ENCODE results near the gene INPP5A.

The INPP5A gene

GRCh38 chr10:132628966-132629900, 91.6 kb downstream of the INPP5A start:
- no peak for DNase-seq (ENCODE audit: low read depth in 2 of 2)

- no peak for DNase-seq (ENCODE audit: low read depth in 2 of 2)
Measured at GRCh38 chr10:132630156-132630555, 92.6 kb downstream of the INPP5A start.

GRCh38 chr10:132630666-132631337, 93.2 kb downstream of the INPP5A start:
- no peak for DNase-seq (ENCODE audit: low read depth in 2 of 2)

- no peak for DNase-seq (ENCODE audit: low read depth in 2 of 2)
Measured at GRCh38 chr10:132631338-132631735, 93.8 kb downstream of the INPP5A start.

- no peak for DNase-seq (ENCODE audit: low read depth in 2 of 2)
Measured at GRCh38 chr10:132632091-132632561, 94.5 kb downstream of the INPP5A start.

- DNase-seq (ENCODE audit: low read depth in 2 of 2): no peak
Measured at GRCh38 chr10:132632851-132633684, 95.5 kb downstream of the INPP5A start.

- no peak for DNase-seq (ENCODE audit: low read depth in 2 of 2)
Measured at GRCh38 chr10:132634241-132634946, 96.8 kb downstream of the INPP5A start.

GRCh38 chr10:132634947-132635271, 97.3 kb downstream of the INPP5A start:
- no peak for DNase-seq (ENCODE audit: low read depth in 2 of 2)

GRCh38 chr10:132636358-132636757, 98.8 kb downstream of the INPP5A start:
- no peak for DNase-seq (ENCODE audit: low read depth in 2 of 2)

- DNase-seq (ENCODE audit: low read depth in 2 of 2): no peak
Measured at GRCh38 chr10:132637477-132638129, 100.0 kb downstream of the INPP5A start.

GRCh38 chr10:132638130-132638515, 100.5 kb downstream of the INPP5A start:
- no peak for DNase-seq (ENCODE audit: low read depth in 2 of 2)

- DNase-seq (ENCODE audit: low read depth in 2 of 2): no peak
Measured at GRCh38 chr10:132639470-132639869, 101.9 kb downstream of the INPP5A start.

GRCh38 chr10:132640326-132641125, 102.9 kb downstream of the INPP5A start:
- no peak for DNase-seq (ENCODE audit: low read depth in 2 of 2)

- no peak for DNase-seq (ENCODE audit: low read depth in 2 of 2)
Measured at GRCh38 chr10:132641401-132641800, 103.8 kb downstream of the INPP5A start.

GRCh38 chr10:132641966-132642731, 104.6 kb downstream of the INPP5A start:
- DNase-seq (ENCODE audit: low read depth in 2 of 2): no peak

GRCh38 chr10:132642732-132643008, 105.1 kb downstream of the INPP5A start:
- DNase-seq (ENCODE audit: low read depth in 2 of 2): no peak

GRCh38 chr10:132643709-132644526, 106.3 kb downstream of the INPP5A start:
- no peak for DNase-seq (ENCODE audit: low read depth in 2 of 2)

GRCh38 chr10:132644527-132645246, 107.1 kb downstream of the INPP5A start:
- DNase-seq (ENCODE audit: low read depth in 2 of 2): no peak
